ENCODE results near the gene SLC7A10.
"Not testable (repeated sequence)": the region's sequence is repeated elsewhere in the genome, so short reads cannot be mapped to it uniquely, and the experiment has no call there.

The SLC7A10 gene

GRCh38 chr19:33175156-33175782 is 50.4 kb downstream of the SLC7A10 start:
- DNase-seq: no peak

- no peak for DNase-seq
Measured at GRCh38 chr19:33174186-33174585, 51.5 kb downstream of the SLC7A10 start.

- no peak for DNase-seq
Measured at GRCh38 chr19:33171916-33172359, 53.7 kb downstream of the SLC7A10 start.

DNA sequence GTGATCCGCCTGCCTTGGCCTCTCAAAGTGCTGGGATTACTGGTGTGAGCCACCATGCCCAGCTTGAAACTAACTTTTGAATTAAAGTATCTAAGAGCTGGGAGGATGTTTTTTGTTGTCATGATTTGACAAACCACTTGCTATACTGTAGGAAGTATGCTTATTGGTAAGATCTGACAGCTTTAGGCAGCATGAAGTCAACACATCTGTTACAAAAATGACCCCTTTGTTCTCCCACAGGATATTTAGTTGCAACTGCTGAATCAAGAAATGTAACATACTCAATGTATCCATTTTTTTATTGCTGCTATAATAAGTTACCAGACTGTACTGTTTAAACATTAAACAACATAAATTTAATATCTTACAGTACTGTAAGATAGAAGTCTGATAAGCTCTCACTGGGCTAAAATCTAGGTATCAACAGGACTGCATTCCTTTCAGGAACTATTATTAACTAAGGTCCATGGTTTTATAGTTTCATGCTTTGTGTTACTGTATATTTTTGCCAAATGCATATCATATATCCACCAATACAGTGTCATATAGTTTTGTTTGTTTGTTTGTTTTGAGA is 54.3 kb downstream of the SLC7A10 start:
- no peak for DNase-seq

DNA sequence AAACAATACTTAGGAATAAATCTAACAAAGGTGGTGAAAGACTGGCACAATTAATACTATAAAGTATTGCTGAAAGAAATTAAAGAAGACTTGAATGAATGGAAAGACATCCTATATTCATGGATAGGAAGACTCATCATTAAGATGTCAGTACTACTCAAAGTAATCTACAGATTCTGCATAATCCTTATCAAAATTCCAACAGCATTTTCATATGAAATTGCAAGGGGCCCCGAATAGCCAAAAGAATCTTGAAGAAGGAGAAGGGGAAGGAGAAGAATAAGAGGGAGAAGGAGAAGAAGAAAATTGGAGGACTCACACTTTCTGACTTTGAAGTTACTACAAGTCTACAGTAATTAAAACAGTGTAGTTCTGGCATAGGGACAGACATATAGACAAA is 57.1 kb downstream of the SLC7A10 start:
- DNase-seq: no peak

DNA sequence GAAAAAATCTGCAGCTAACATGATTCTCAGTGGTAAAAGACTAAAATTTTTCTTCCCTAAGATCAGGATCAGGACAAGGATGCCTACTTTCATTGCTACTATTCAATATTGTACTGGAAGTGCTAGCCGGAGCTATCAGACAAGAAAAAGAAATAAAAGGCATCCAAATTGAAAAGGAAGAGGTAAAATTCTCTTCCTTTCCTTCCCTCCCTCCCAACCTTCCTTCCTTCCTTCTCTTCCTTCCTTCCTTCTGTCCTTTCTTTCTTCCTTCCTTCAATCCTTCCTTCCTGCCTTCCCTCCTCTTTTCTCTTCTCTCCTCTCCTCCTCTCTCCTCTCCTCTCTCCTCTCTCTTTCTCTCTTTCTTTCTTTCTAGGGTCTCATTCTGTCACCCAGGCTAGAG is 58.2 kb downstream of the SLC7A10 start:
- DNase-seq: no peak

DNA sequence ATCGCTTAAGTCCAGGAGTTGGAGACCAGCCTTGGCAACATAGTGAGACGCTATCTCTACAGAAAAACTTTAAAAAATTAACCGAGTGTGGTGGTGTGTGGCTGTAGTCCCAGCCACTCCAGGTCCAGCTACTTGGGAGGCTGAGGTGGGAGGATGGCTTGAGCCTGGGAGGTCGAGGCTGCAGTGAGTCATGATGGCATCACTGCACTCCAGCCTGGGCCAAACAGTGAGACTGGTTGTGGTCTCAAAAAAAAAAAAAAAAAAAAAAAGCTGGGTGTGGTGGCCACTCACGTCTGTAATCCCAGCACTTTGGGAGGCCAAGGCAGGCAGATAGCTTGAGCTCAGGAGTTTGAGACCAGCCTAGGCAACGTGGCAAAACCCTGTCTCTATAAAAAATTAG is 59.6 kb downstream of the SLC7A10 start:
- not testable (repeated sequence) for DNase-seq

GRCh38 chr19:33163481-33163880 is 62.2 kb downstream of the SLC7A10 start:
- no peak for DNase-seq

DNA sequence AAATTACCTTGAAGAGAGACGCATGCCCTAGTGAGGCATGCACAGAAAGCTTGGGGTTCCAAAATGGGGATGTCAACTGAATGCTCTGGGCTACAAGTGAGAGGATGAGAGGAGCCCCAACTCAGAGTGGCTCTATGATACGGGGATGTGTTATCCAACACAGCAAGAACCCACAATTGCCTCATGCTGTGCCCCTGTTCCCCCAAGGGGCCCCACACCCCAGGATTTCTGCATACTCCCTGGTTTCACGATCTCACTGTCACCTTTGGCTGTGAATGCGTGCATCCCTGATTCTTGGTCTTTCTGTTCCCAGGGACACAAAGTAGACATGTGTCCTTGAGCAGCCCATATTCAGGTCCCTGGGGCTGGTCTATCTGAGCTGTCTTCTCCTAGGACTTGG is 64.4 kb downstream of the SLC7A10 start:
- DNase-seq: no peak

GRCh38 chr19:33159893-33160292 is 65.8 kb downstream of the SLC7A10 start:
- no peak for DNase-seq

DNA sequence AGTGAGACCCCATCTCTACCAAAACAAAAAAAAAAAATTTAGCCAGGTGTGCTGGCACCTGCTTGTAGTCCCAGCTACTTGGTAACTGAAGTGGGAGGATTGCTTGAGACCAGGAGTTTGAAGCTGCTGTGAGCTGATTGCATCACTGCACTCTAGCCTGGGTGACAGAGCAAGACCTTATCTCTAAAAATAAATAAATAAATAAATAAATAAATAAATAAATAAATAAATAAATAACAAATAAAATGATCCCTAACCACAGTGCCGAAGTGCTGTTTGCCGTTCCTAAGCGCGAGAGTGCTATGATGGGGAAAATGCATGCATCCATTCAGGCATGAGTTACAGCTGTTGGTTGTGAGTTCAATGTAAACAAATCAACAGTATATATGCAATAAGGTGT is 66.5 kb downstream of the SLC7A10 start:
- DNase-seq: no peak

Data from NCI-H1105 treated with DMSO at 0.1 percent for 48 hours (cell line).